ENCODE measurements around the gene ASB5.
"Not testable (repeated sequence)": the region's sequence is repeated elsewhere in the genome, so short reads cannot be mapped to it uniquely, and the experiment has no call there.

The ASB5 gene, protein sequence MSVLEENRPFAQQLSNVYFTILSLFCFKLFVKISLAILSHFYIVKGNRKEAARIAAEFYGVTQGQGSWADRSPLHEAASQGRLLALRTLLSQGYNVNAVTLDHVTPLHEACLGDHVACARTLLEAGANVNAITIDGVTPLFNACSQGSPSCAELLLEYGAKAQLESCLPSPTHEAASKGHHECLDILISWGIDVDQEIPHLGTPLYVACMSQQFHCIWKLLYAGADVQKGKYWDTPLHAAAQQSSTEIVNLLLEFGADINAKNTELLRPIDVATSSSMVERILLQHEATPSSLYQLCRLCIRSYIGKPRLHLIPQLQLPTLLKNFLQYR

DNA sequence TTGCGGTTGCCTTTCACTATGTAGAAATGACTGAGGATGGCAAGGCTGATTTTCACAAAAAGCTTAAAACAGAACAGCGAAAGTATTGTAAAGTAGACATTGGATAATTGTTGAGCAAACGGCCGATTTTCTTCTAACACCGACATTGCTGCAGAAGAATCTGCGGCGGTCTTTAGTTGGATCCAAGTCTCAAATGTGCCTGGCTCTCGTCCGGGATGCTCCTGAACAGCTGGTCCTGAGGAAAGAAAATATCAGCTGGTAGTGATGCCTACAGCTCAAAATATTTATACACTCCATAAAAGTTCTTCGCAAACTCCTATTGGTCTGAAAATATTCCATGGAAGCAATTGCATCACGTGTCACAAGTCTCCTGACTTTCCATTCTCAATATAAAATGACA lies at the start of gene ASB5:
Gene ASB5, minus strand, starts transcription at position 260 of the 400 bp plus-strand sequence. Its CDS starts 114 bp downstream, at position 146.
- no peak for DNase-seq

DNA sequence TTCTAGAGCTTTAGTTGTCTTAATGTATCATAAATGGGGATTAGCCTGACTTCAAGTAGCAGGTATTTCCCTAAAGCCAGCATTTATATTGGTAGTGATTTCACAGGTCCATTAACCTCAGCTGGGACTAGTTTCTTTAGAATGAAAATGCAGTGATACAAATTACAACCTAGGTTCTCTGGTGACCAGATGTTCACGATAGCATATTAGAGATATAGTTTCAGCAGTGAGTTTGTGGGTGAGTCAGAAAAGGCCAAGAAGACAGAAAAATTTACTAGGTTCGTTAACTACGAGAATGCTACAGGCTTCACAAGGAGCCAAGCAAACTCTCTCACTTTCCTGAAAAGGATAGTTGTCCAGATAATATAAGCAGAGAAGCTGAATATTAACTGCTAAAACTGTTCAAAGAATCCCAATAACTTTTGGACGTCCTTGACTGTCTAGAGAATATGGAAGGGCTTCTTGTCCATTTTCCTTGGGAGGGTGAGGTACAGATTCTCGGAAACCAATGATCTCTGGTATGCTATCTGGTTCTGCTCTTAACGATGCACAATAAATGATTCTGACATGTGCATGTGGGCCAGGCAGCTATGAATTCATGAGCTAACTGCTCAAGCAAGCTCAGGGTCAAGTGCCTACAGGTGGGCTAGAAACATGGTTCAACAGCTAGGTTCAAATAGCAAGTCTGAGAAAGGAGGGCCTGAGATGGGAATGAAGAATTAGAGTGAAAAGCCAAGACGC lies 44.7 kb upstream of the ASB5 start:
- no peak for DNase-seq

DNA sequence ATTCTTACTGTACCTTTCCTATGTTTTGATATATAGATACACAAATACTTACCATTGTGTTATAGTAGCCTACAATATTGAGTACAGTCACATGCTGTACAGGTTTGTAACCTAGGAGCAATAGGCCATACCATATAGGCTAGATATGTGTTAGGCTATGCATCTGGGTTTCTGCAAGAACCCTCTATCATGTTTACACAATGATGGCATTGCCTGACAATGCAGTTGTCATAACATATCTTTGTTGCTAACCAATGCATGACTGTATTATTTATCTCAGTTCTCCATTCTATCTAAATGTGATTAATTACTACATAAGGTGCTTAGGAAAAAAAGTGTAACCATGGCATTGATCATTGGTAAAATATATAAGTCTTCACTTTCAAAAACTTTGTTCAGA lies 40.8 kb upstream of the ASB5 start:
- no peak for DNase-seq

DNA sequence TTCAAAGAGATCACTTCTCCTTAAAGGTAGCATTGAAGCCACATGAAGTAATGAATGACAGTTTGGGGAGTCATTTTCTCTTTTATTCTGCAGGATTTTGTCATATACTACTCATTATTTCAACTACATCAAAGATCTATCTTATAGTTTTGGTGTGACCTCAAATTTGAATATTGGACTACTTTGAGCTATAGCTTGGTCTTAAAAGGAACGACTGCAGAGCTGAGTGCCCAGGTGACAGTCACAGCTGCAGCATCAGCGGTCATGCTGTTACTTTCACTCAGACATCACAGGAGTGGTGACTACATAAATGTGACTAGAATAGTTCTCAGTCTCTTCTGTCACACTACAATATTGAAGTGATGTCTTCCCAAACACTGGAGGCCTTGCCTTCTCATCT lies 40.0 kb upstream of the ASB5 start:
- no peak for DNase-seq

DNA sequence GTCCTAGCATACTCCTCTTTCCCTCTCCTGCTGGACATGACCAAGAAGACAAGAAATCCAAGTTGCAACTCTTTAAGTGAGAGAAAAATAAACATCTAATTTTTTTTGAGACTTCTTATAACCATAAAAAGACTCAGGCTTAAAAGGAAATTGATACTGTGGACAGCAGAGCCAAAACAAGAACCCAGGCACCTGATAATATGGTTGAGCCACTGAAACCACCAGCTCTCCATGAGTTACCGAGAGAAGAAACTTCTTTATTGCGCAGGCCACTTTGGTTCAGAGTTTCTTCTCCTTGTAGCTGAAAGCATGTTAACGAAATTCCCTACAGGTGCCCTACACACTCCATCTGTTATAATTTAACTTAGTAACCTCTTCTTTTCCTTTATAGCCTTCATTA lies 39.4 kb upstream of the ASB5 start:
- DNase-seq: no peak

DNA sequence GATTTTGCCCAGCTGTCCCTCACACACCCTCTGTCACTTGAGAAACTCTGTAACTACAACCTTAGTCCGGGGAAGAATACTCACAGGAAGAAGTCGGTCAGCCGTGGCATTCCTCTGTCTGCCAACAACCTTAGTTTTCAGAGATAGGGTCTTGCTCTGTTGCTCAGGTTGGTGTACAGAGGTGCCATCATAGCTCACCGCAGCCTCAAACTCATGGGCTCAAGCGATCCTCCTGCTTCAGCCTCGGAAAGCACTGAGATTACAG lies 38.6 kb upstream of the ASB5 start:
- no peak for DNase-seq

DNA sequence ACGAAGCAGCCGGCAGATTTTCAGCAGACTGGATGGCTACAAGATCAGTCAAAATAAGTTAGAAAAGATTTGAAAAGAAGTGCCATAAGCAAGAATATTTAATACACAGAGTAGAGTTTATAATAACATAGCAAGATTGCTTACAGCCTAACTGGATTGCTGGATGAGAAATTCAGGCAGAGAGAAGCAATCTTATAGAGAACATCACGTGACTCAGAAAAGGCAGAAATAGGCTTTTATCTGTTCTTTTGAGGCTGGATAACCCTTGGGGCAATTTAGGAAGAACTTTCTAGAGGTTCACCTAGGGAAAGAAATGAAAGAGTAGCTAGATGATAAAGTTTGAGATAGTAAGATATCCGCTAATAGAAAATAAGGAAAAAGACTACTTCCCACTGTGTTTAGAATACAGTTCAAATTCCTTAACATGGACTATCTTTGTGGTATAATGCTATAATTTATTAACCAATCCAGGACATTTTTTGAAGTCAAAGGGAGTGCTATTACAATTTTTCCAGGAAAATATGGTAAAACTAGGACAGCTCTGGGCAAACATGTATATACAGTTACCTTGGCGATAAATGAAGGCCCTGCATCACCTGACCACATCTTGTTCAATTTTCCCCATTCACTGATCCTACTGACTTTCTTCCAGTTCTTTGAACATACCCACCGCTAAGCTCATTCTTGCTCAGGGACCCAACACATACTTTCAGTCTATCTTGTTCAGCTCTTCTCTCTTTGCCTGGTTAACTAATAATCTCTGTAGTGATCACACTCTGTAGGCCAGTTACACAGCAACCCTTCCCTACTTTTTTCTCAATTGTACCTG lies 38.0 kb upstream of the ASB5 start:
- no peak for DNase-seq

DNA sequence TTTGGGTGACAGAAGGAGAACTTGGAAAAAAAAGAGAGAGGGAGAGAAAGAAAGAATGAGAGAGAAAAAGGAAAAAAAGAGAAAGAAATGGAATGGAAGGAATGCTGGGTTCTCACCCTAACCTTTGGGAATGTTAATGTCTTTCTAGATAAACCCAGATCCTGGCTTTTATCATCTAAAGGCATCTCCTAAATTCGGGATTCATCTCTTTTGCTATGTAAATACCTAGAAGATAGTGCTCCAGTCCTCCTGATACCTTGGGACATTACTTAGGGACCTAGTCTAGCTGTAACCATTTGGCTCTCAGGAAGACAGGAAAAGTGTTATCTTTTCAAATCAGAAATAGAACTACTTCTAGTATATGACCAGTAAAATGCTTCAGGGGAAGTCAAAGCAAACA lies 34.9 kb upstream of the ASB5 start:
- DNase-seq: no peak

DNA sequence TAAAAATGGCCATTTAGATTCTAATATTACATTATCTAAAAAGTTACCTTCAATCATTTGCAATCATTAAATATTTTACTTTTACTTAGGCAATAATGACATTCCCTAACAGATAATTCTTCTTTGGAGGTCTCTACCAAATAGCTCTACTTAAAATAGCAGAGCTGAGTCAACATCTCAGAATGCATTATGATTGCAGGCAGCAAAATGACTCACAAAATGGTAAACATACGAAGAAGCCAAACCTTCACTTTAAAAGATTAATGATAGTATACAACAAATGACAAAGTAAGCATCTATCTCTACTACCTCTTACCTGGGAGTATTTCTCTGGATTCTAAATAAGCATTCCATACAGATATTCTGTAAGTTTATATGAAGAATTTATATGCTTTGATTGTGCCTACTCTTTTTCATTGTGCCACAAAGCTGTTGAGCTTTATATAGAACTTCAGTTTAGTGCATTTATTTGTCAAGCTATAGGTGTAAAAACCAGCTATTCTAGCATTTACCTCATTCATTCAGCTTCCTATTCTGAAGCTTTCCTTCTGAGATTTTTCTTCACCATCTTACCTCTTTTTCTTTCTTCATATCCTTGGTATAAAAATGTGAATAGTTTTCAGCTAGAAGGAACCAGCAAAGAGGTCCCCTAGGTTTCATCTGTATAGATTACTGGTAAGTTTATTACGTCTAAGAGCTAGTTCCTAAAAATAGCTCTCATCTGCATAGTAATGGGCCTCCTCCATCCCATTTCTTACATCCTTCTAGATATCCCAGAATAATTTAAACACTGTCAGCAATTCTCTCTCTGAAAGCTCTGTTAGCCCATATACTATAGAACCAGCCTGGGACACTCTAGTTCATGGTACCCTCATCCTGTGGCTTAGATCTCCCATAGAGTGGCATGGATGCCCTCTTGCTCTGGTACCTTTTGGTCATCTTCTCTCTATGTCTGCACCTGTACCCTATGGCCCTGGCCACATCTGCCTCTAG lies 33.6 kb upstream of the ASB5 start:
- no peak for DNase-seq

DNA sequence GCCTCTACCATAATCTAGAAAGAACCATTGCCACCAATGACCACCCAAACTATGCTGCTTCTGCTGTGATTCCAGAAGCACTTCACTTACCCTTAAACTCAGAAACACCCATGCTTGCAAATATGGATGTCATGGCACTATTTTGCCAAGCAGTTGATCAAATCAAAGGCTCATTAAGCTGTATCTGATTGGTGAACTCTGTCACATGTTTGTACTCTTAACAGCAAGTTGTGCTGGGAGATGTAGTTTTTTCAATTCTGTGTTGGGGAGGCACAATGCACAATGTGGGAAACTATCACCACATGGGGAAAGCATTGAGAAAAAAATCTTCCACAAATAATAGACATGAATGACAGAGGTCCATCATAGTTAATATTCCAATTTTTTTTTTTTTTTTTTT lies 31.5 kb upstream of the ASB5 start:
- no peak for DNase-seq

DNA sequence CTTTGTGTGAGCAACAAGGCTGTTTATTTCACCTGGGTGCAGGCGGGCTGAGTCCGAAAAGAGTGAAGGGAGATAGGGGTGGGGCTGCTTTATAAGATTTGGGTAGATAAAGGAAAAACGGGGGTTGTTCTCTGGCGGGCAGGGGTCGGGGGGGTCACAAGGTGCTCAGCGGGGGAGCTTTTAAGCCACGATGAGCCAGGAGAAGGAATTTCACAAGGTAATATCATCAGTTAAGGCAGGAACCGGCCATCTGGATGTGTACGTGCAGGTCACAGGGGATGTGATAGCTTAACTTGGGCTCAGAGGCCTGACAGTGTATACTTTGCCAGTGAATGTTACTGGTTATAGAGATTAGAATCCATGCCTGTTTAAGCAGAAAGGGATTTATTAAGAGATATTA lies 31.0 kb upstream of the ASB5 start:
- no peak for DNase-seq

DNA sequence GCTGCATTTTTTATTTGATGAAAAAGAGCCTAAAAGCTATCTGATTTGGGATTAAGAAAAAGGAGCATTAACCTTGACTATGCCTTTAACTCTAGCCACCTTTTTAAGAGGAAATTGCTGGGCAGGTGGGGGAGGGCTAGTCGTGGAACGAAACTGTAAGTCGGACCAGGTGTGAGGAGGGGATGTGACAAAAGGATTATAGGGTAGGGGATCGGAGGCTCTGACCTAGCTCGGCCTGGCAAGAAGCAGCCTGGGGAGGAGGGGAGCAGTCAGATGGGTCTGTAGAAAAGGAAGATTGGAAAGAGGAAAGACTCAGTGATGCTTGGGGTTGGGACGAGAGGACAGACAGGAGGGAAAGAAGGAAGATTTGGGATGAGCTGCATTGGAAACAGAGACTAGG lies 29.6 kb upstream of the ASB5 start:
- no peak for DNase-seq

DNA sequence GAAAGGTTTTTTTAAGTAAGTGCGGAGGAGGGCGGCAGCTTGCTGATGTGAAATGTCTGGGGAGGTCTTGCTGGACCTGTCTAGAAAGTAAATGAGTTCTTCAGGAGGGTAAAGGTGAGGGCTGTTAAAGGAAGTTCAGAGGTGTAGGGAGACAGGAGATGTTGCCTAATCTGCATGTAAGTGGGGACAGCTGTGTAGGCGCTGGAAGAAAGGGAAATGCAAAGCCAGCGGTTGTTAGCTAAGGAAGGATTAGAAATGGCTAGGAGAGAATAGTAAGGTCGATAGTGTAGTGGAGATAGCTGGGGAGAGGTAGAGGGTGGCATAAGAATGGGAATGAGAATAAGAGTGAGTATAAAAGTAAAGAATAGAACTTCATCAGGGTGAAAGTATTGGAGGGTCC lies 26.9 kb upstream of the ASB5 start:
- DNase-seq: not testable (repeated sequence)

DNA sequence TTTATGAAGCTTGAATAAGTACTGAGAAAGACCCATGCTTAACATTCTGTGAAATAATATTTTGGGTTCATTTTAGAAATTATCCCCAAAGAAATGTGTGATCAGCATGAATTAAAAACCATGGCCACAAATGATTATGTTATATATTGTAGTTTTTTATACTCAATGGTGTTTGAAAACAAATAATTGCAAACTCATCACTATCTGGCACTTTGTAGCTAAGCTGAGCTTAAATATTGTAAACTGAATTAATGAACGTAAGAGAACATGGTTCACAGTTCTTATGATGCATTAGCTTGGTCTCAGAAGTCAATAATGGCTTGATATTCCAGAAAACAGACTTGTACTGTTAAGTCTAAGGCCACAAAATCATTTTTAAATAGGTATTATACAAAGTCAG lies 24.6 kb upstream of the ASB5 start:
- no peak for DNase-seq

DNA sequence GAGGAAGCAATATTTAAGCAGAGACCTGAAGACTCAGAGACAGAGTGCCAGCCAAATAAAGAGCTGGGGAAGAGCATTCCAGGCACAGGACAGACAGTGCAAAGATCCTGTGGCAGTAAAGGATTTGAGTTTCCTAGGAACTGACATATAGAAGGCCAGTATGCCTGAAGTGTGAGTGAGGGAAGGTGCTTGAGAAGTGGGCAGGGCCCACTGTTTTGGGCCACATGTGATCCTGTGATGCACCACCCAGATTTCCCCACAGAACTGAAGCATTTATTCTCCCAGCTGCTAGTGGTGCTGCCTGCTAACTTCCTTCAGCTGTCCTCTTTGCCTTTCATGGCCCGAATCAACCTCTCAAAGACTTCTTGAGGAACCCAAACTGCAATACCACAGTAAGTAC lies 23.9 kb upstream of the ASB5 start:
- no peak for DNase-seq

DNA sequence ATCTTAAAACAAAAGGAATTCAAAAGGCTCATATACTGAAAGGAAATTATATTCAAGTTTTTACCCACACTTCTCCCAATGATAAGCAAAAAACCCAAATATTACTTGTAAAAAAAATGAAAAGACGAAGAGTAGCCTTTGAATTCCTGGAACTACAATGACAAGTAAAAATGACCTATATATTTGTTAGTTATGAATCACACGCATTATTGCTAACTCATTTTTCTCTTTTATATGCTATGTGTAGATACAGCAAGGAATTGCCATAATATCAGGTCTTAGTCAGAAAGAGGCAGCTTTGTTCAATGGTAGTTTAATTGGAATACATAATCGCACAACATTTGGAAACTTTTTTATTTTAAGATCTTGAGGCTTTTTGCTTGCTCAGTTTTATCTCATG lies 22.7 kb upstream of the ASB5 start:
- DNase-seq: no peak

DNA sequence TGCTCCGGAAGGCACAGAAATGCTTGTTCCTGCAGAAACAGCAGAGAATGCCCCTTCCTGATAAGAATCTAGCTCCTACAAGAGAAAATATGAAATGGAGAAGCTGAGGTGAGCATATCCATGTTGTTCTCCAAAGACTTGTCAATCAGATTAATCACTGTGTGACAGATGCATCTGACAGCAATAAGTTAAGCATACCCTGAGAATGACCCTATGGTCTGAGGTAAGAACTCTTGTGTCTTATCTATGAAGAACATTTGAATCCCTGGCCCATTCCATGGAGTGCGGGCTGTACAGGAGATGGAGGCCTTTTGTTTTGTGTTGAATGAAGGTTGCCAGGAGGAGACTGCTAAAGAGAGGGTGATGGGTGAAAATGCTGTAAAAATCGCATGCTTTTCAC lies 21.5 kb upstream of the ASB5 start:
- DNase-seq: no peak

DNA sequence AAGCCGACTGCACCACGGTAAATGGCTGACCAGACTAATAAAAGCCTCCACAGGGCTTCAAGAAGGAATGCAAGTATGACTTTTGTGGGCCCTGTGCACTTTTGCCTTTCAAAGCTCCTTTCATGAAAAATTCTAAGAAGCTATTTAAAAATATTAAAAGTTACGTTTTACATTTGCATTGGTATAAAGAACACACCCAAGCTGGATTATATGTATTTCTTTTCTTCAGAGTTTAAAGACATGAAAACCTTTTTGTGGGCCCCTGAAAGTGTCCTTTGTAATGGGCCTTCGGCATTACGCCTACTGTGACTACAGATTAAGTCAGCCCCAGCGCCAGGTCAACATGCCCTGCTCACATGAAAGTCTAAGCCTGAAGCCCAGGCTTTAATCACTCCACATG lies 20.5 kb upstream of the ASB5 start:
- no peak for DNase-seq

DNA sequence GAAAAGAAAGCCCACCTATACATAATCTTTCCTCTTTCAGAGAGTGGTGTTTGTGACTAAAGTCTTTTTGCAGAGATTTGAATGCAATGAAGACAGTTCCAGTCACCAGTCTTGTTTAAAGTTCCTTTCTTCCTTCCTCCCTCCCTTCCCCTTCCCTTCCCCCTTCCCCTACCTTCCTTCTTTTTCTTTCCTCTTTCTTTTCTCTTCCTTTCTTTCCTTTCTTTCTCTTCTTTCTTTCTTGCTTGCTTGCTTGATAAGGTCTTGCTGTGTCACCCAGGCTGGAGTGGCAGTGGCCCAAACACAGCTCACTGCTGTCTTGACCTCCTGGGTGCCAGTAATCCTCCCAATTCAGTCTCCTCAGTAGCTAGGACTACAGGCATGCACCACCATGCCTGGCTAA lies 19.0 kb upstream of the ASB5 start:
- DNase-seq: no peak

DNA sequence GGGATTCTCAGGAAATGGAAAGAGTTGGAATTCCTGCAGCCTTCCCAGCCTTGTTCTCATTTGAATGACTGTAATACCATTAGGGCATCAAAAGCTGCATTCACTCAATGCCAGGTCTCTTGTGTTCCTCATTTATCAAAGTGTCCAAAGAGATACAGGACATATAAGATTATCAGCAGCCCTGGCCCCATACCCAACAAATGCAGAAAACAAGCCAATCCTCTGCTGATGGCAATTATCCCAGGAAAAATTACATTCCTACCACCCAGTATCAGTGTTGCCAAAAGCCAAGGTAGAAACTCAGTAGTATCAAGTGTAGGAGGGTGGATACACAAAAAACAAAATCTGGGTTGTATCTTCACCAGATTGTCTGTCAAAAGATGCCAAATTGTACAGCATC lies 18.5 kb upstream of the ASB5 start:
- no peak for DNase-seq

DNA sequence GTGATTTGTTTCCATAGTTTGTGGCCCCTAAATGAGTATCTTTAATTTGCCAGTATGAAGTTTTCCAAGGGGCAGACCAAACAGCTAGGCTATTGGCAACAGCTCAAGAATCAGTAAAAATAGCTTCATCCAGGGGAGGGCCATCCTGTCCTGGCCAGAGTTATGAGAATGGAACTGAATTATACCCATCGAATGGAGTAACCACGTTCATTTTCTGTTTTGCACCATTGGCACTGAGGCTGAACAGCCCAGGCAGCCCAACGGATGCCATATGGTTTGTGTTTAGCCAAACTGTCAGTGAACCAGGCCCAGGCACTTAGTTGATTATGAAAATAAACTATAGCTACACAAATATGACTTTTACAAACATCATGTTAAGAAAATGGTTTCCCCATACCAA lies 17.7 kb upstream of the ASB5 start:
- DNase-seq: no peak

Measured in amygdala (tissue), 56 donors.